Astrocyte of the cerebellum (primary cell): ENCODE measurements around the gene MEOX1.

ENCODE experiments used
- DNase-seq: peaks from one replicate; pipeline ENCODE4 v3.0.0-alpha.2; 2011; ENCODE audit warnings: low read depth
- H3K4me3 ChIP-seq: 2 replicates; pipeline ENCODE4 v1.5.1; 2011; ENCODE audit warnings: mild to moderate bottlenecking, low read depth, low read length, moderate library complexity
- in situ Hi-C: cut with HindIII; loops from 2 replicates; pipeline ENCODE4 v1.10.0; 2017; ENCODE audit warnings: low sequenced_read_pairs
- TF ChIP-seq, protein P1 (sequence below): IDR thresholded peaks from 2 replicates; pipeline ENCODE4 v1.5.1; 2012; ENCODE audit warnings: low read length, low read depth, moderate library complexity, mild to moderate bottlenecking; ENCODE audit errors: missing control alignments

The MEOX1 gene

GRCh38 chr17:43661699-43662412, at the start of gene MEOX1:
MEOX1 (minus strand) TSS chr17:43661922; CDS start chr17:43661534, 388 bp downstream.
- TF ChIP-seq, protein P1, sequence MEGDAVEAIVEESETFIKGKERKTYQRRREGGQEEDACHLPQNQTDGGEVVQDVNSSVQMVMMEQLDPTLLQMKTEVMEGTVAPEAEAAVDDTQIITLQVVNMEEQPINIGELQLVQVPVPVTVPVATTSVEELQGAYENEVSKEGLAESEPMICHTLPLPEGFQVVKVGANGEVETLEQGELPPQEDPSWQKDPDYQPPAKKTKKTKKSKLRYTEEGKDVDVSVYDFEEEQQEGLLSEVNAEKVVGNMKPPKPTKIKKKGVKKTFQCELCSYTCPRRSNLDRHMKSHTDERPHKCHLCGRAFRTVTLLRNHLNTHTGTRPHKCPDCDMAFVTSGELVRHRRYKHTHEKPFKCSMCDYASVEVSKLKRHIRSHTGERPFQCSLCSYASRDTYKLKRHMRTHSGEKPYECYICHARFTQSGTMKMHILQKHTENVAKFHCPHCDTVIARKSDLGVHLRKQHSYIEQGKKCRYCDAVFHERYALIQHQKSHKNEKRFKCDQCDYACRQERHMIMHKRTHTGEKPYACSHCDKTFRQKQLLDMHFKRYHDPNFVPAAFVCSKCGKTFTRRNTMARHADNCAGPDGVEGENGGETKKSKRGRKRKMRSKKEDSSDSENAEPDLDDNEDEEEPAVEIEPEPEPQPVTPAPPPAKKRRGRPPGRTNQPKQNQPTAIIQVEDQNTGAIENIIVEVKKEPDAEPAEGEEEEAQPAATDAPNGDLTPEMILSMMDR = no peak
- in situ Hi-C loops = no loop called here
- peak; percentile 37 for DNase-seq
- H3K4me3 ChIP-seq = no peak within 1 kb of the TSS

DNA sequence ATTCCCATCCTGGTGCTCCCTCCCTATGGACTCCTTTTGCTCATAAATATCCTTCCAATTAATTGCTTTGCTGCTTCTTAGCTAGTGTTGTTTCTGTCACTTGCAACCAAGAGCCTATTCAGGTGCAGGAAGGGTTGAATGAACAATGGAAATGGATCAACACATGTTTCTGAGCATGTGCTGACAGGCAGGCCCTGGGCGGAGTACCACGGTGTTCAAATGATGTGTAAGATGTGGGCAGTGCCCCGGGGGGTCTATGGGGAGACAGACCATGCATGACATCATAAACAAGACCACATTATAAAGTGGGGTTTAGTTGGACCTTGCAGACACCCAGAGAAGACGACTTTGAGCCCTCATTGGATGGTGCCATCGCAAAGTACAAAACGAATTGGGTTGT, 48.4 kb upstream of the MEOX1 start:
- in situ Hi-C loops = no loop called here
- DNase-seq = no peak
- TF ChIP-seq, protein P1 = no peak
- H3K4me3 ChIP-seq = no peak overlapping the region

DNA sequence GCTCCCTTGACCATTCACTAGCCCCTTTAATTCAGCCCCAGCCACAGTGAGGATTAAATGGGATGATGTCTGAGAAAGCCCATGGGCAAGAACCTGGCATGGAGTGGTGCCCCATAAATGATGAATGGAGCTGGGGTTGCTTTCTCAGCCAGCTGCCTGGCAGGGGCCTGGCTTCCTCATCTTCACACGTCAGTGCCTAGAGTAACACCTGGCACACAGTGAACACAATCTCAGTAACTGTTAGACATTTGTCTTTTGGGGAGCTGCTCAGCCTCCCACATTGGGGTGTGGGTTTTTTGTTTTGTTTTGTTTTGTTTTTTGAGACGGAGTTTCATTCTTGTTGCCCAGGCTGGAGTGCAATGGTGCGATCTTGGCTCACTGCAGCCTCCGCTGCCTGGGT, 47.5 kb upstream of the MEOX1 start:
- H3K4me3 ChIP-seq = no peak overlapping the region
- no peak for DNase-seq
- TF ChIP-seq, protein P1 = no peak
- in situ Hi-C loops = loop anchor here (10.0 kb wide), 1 partner anchor 136 kb away; the partner anchor contains the start of gene CD300LG

DNA sequence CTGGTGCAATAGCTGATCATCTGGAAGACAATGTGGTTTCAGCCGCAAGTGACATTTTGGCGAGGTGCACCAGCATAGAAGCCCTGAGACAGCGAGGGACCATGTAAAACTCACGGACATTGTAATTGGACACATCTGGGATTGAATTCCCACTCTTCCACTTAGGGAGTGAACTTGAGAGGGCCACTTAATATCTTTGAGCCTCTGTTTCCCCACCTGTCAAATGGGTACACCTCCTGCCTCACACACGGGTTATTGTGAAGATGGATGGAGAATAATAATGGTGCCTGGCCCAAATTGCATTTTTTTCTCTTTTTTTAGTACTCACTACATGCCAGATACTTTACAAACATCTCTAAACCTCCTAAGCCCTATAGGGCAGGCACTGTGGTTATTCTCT, 45.5 kb upstream of the MEOX1 start:
- DNase-seq = no peak
- H3K4me3 ChIP-seq = no peak overlapping the region
- in situ Hi-C loops = loop anchor here (10.0 kb wide), 1 partner anchor 138 kb away; the partner anchor contains the start of gene CD300LG
- TF ChIP-seq, protein P1 = no peak

- H3K4me3 ChIP-seq = no peak overlapping the region
- no peak for DNase-seq
- TF ChIP-seq, protein P1 = no peak
- in situ Hi-C loops = loop anchor here (10.0 kb wide), 1 partner anchor 139 kb away; the partner anchor contains the start of gene CD300LG
Observed at GRCh38 chr17:43706235-43706634, 44.5 kb upstream of the MEOX1 start.

GRCh38 chr17:43703630-43704029, 41.9 kb upstream of the MEOX1 start:
- TF ChIP-seq, protein P1 = no peak
- in situ Hi-C loops = loop anchor here (10.0 kb wide), 1 partner anchor 141 kb away; the partner anchor contains the start of gene CD300LG
- H3K4me3 ChIP-seq = no peak overlapping the region
- DNase-seq = no peak
